ENCODE measurements around the gene ENDOU. TPM values are rescaled to one million over a fixed set of nuclear protein-coding genes. Genes with fewer than 3 reads are reported as not detected.
A peak's percentile ranks its signal among the peaks of the same experiment; 100 is the strongest.

ENDOU gene, protein sequence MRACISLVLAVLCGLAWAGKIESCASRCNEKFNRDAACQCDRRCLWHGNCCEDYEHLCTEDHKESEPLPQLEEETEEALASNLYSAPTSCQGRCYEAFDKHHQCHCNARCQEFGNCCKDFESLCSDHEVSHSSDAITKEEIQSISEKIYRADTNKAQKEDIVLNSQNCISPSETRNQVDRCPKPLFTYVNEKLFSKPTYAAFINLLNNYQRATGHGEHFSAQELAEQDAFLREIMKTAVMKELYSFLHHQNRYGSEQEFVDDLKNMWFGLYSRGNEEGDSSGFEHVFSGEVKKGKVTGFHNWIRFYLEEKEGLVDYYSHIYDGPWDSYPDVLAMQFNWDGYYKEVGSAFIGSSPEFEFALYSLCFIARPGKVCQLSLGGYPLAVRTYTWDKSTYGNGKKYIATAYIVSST
- total RNA-seq (2021) (0.25 and 0.39 TPM in 2 replicates), Bru-seq, nascent RNA (percentile 16 among the genes with signal in this experiment), BruChase-seq, experiment 1, labeled RNA remaining after a 2-hour chase (percentile 18 among the genes with signal in this experiment), BruChase-seq, experiment 2, labeled RNA remaining after a 6-hour chase (percentile 31 among the genes with signal in this experiment)
- long read RNA-seq, result 0 reads

DNA sequence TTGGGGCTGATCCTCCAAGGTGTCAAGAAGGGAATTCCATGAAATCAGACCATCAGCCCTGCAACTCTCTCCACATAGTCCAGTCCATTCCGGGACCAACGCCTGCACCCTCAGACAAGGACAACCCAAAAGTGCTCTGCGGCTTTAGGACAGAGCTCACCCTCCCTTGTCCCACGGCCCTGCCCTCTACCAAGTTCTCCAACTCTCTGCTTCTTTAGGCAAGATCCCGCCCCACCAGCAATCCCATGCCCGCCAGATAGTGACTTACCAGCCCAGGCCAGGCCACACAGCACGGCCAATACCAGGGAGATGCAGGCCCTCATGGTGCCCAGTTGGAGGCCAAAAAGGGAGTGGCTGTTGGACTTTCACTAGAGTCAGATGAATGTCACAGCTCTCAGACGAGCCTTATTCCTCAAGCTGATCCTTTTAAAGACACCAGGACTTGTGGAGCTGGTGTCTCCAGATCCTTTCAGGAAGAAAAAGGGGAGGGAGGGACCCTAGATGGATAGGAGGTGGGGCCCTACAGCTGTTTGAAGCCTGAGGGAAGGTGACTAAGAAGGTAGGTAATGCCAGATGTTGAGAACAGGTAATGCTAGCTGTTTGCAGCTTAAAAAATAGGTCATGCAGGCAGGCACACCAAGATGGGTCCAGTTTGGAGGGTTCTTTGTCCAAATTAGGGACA, at the start of gene ENDOU:
TSS of gene ENDOU (minus strand) at position 400 of the 682 bp plus-strand sequence. CDS start at position 323, 77 bp downstream.
- H3K9me3 ChIP-seq (ENCODE audit: insufficient read depth, low read depth), result no peaks in the 10 kb centered on the region
- H3K4me1 ChIP-seq (replicated peaks; ENCODE audit: insufficient read depth), result peaks cover 27% of the 10 kb centered on the region
- no peaks in the 10 kb centered on the region for H3K9me2 ChIP-seq (ENCODE audit: insufficient read depth)
- ChIA-PET POLR2A (ENCODE audit: unreplicated experiment) (interaction anchor here (0.6 to 0.7 kb wide), 3 partner anchors 45 to 298 kb away, joined by 3 to 9 read pairs (median 6); no protein-coding TSS in a partner anchor), CTCF (interaction anchor here (0.5 to 0.9 kb wide), 5 partner anchors 17 to 1090 kb away, joined by 4 to 8 read pairs (median 5); no protein-coding TSS in a partner anchor)
- H3K36me3 ChIP-seq (ENCODE audit: low read depth), result no peaks in the 10 kb centered on the region
- no peak within 1 kb of the TSS for H2AFZ ChIP-seq
- no peak within 1 kb of the TSS for H3K4me3 ChIP-seq
- H3K27me3 ChIP-seq (ENCODE audit: insufficient read depth, low read depth), result no peaks in the 10 kb centered on the region
- H3K4me2 ChIP-seq, result no peak within 1 kb of the TSS
- no peaks in the 10 kb centered on the region for H3K79me2 ChIP-seq (ENCODE audit: low read depth)
- TF ChIP-seq, protein P1, sequence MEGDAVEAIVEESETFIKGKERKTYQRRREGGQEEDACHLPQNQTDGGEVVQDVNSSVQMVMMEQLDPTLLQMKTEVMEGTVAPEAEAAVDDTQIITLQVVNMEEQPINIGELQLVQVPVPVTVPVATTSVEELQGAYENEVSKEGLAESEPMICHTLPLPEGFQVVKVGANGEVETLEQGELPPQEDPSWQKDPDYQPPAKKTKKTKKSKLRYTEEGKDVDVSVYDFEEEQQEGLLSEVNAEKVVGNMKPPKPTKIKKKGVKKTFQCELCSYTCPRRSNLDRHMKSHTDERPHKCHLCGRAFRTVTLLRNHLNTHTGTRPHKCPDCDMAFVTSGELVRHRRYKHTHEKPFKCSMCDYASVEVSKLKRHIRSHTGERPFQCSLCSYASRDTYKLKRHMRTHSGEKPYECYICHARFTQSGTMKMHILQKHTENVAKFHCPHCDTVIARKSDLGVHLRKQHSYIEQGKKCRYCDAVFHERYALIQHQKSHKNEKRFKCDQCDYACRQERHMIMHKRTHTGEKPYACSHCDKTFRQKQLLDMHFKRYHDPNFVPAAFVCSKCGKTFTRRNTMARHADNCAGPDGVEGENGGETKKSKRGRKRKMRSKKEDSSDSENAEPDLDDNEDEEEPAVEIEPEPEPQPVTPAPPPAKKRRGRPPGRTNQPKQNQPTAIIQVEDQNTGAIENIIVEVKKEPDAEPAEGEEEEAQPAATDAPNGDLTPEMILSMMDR (conservative IDR thresholded peaks at IDR 0.05), result no peak
- no peak for TF ChIP-seq EZH2 (IDR thresholded peaks at IDR 0.05; ENCODE audit: low read depth)
- BruUV-seq (replicated peaks), result no TSS peak
- H3F3A ChIP-seq (ENCODE audit: insufficient read depth, low read depth), result 0 out of 2 replicates have a peak, but pooled peaks cover 16% of the 10 kb centered on the region
- H4K20me1 ChIP-seq (ENCODE audit: insufficient read depth), result no peaks in the 10 kb centered on the region
- intact Hi-C loops (cut with micrococcal nuclease; ENCODE audit: unreplicated experiment), result no loop called here
- DNase-seq, result peak; percentile 54 to 66
- H3K27ac ChIP-seq, result no peak within 1 kb of the TSS

GRCh38 chr12:47774663-47775062, 49.4 kb upstream of the ENDOU start:
- Histone ChIP-seq H3K27me3 (ENCODE audit: insufficient read depth, low read depth) (no peaks in the 10 kb centered on the region), H3K79me2 (ENCODE audit: low read depth) (peaks cover 38% of the 10 kb centered on the region), H3K4me1 (replicated peaks; ENCODE audit: insufficient read depth) (peaks cover 64% of the 10 kb centered on the region), H2AFZ (no peak overlapping the region), H3K9me2 (ENCODE audit: insufficient read depth) (no peaks in the 10 kb centered on the region), H3K27ac (no peak overlapping the region), H3K4me3 (peak overlapping the region; percentile 84; the same call in 1 of the 2 replicates), H3F3A (ENCODE audit: insufficient read depth, low read depth) (peaks cover 43% of the 10 kb centered on the region), H4K20me1 (ENCODE audit: insufficient read depth) (no peaks in the 10 kb centered on the region), H3K4me2 (peak overlapping the region; percentile 98), H3K9me3 (ENCODE audit: insufficient read depth, low read depth) (no peaks in the 10 kb centered on the region), H3K36me3 (ENCODE audit: low read depth) (no peaks in the 10 kb centered on the region)
- CTCF ChIA-PET, result no interaction called here
- TF ChIP-seq, protein P1 (conservative IDR thresholded peaks at IDR 0.05), result no peak
- TF ChIP-seq EZH2 (IDR thresholded peaks at IDR 0.05; ENCODE audit: low read depth), result no peak
- intact Hi-C loops (cut with micrococcal nuclease; ENCODE audit: unreplicated experiment), result no loop called here
- no TSS peak for BruUV-seq (replicated peaks)
- no peak for DNase-seq
- POLR2A ChIA-PET (ENCODE audit: unreplicated experiment), result interaction anchor here (0.6 kb wide), 1 partner anchor 130 kb away, joined by 6 read pairs; no protein-coding TSS in a partner anchor

DNA sequence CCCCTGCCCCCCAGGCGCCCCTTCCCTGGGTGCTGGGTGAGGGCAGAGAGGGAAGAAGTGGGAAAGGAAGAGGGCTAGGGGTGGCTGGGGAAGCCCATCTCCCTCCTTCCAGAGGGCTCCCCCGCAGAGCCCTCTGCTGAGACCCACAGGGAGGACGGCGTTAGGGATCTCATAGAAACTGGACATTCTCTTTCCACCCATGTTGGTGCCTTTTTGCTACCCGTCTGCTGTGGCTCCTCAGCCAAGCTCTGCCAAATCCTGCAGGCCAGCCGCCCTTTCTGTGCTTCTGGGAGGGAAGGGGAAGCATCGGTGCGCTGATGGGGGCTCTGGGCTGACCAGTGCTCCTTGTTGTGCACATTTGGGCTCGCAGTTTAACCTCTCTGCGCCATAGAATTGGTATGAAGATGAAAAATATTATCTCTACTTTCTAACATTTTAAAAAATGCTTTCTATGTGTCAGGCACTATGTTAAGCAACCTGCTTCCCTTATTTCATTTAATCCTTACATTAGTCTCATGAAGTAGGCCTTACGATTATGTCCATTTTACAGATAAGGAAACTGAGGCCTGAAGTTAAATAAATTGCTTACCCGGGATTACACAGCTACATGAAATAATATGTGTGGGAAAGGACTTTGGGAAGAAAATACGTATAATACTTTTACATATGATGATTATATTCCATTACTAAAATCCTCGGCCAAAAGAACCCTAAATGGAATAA, 48.7 kb upstream of the ENDOU start:
- H4K20me1 ChIP-seq (ENCODE audit: insufficient read depth), result no peaks in the 10 kb centered on the region
- peaks cover 68% of the 10 kb centered on the region for H3K4me1 ChIP-seq (replicated peaks; ENCODE audit: insufficient read depth)
- intact Hi-C loops (cut with micrococcal nuclease; ENCODE audit: unreplicated experiment), result no loop called here
- POLR2A ChIA-PET (ENCODE audit: unreplicated experiment), result no interaction called here
- TSS peak; percentile 39 for BruUV-seq (replicated peaks)
- no peaks in the 10 kb centered on the region for H3K27me3 ChIP-seq (ENCODE audit: insufficient read depth, low read depth)
- CTCF ChIA-PET, result no interaction called here
- no peak for TF ChIP-seq EZH2 (IDR thresholded peaks at IDR 0.05; ENCODE audit: low read depth)
- TF ChIP-seq, protein P1 (conservative IDR thresholded peaks at IDR 0.05), result 0 out of 2 replicates have a peak, but pooled peaks have one; percentile 13
- no peak for DNase-seq
- H3K4me3 ChIP-seq, result peak overlapping the region; percentile 84
- H3K36me3 ChIP-seq (ENCODE audit: low read depth), result no peaks in the 10 kb centered on the region
- H3K4me2 ChIP-seq, result peak overlapping the region; percentile 98
- H2AFZ ChIP-seq, result peak overlapping the region; percentile 77
- no peaks in the 10 kb centered on the region for H3K9me3 ChIP-seq (ENCODE audit: insufficient read depth, low read depth)
- H3K27ac ChIP-seq, result no peak overlapping the region
- H3K79me2 ChIP-seq (ENCODE audit: low read depth), result peaks cover 38% of the 10 kb centered on the region
- H3K9me2 ChIP-seq (ENCODE audit: insufficient read depth), result no peaks in the 10 kb centered on the region
- peaks cover 45% of the 10 kb centered on the region for H3F3A ChIP-seq (ENCODE audit: insufficient read depth, low read depth)

All from PC-9 (cell line).